CD4-positive, alpha-beta T cell treated with Interferon alpha-2 for 1 hour (primary cell): ENCODE data around the gene INPP5A.

Source experiments
- DNase-seq, 2 donors: peaks; one replicate each; pipeline ENCODE4 v3.0.0-alpha.2; 2020 to 2022

The INPP5A gene

GRCh38 chr10:132519382-132520176 is 18.0 kb upstream of the INPP5A start:
- no peak for DNase-seq

DNA sequence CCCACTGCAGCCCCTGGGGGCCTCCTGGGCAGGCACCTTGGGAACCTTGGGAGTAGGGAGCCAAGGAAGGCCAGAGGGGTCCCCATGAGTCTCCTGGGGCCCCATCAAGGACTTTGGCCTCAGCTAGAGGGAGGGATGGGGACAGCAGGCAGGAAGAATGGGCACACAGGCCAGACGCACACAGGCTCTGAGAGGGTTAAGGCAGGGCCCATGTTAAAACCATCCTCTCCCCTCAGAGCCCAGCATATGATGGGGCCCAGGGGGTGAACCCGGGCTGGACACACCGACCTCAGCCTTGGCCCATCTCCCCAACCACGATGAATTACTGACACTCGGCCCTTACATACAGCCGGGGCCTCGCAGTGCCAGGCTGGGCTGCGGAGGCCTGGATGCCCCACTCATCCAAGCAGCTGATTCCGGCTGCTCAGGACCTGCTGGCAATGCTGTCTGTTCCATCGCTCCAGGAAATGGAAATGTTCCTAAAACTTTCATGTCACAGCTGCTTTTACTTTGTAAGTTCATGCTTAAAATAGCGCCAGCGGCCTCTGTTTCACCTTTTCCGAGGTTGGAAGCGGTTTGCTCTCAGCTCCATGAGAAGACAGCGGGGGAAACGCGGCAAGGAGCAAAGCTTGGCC is 17.3 kb upstream of the INPP5A start:
- no peak for DNase-seq

DNA sequence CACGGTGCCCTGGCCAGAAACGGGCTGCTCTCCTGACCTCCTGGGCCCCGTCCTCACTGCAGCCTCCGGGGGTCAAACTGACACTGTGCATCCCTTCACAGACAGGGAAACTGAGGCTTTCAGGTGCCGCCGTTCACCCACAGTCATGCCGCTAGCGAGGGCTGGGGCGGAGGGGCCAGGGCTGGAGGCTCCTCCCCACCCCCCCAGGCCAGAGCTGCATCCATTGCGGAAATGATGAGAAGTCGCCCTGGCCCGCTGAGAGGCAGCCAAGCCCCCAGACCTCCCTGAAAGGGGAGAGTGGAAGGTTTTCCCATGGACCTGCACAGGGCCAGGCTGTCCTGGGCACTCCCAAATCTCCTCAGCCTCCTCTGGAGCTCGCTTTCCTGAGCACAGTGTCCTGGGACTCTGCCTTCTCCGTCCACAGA is 16.5 kb upstream of the INPP5A start:
- no peak for DNase-seq

DNA sequence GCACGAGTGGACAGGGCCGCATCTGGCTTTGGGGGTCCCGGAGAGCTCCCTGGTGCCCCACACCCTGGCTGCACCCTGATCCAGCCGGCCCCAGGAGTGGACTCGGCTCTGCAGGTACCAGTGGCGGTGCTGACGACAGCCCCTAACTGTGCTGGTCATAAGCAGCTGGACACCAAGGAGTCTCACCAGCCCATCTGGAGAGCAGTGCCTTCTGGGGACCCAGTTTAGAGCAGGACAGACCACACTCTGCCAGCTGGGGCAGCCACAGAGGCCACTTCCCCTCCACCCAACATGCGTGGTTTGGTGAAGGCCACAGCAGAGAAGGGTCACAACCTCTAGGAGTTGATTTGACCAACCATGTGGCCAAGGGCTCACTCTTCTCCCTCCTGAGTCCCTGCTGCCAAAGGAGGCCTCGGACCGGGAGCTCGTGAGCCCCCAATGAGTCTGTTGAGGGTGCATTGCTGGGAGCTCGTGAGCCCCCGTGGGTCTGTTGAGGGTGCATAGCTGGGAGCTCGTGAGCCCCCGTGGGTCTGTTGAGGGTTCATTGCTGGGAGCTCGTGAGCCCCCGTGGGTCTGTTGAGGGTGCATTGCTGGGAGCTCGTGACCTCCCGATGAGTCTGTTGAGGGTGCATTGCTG is 16.0 kb upstream of the INPP5A start:
- no peak for DNase-seq

DNA sequence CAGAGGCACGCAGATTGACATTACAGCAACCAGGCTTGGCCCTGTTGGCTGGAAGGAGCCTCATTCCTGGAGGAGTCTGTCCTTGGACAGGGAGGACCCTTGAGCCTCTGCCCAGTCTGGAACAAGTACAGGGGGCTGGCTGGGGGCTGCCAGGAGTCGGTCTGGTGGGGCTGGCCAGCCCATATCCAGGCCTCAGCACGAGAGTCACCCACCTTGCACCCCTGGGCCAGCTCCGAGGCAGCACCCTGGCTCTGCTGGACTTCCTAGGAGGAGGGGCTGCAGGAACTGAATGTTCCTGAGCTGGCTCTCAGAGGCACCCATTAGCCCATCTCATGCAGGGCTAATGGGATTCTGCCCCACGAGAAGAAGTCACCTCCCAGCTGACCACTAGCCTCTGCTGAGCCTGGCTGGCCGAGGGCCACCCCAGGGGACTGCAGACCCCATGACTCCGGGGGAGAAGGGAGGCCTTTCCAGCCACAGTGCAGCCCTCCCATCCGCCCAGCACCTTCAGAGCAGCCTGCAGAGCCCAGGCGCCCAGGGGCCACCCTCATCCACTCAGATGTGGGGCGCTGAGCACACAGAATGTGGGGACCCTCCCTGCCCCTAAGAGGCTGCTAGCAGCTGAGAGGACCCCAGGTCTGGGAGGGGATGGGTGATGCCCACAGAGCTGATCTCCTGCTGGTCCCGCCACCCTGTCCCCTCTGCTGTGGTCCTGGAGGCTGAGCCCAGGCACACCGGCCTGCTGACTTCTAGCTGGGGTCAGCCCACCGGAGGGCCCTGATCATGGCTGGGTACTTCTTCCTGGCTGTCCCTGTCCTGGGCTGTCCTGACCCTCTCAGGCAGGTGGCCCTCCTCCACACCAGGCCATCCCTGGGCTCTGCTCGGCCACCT is 14.8 kb upstream of the INPP5A start:
- DNase-seq, result no peak

- DNase-seq, result no peak
Measured at GRCh38 chr10:132523561-132524442, 13.8 kb upstream of the INPP5A start.

- DNase-seq, result no peak
Measured at GRCh38 chr10:132524443-132525285, 12.9 kb upstream of the INPP5A start.

DNA sequence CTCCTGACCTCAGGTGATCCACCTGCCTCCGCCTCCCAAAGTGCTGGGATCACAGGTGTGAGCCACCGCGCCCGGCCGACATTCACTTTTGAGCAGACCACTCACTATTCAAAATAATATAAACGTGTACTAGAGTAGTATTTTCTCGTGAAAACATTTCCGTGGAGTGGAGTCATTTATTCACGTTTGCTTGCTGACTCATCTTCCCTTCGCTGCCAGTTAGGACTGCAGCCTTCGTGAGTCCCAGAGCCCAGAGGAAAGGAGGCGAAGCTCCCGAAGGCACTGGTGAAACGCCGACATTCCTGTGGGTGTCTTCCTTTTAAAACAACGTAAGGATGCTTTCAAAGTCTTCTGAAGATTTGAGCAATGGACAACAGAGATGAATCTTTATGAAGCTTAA is 10.9 kb upstream of the INPP5A start:
- DNase-seq, result no peak

DNA sequence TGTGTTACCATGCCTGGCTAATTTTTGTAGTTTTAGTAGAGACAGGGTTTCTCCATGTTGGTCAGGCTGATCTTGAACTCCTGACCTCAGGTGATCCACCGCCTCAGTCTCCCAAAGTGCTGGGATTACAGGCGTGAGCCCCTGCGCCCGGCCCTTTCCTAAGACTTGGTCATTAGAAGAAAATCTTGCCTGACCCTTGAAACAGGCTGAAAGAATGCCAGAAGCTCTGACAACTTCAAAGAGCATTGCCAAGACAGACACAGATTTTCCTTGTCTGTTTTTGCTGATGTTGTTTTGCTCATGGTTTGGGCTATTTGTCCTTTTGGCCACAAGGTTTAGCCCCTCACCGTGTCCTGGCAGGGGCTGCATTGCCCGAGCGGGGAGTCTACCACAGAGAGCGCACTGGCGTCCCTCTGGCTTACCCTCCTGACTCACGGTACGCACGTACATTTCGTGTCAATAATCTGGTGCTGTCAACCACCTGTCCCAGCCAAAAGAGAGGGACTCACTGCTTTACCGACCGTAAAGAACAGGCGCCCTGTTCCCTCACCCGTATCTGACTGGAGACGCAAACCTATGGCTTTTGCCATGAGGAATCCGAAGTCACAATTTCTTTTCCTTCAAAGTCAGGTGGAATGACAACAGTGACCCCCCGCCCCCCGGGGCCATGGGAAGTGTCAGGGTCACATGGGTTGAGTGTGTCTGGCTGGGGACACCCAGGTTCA is 10.1 kb upstream of the INPP5A start:
- no peak for DNase-seq

- DNase-seq, result no peak
Measured at GRCh38 chr10:132528064-132528691, 9.4 kb upstream of the INPP5A start.

DNA sequence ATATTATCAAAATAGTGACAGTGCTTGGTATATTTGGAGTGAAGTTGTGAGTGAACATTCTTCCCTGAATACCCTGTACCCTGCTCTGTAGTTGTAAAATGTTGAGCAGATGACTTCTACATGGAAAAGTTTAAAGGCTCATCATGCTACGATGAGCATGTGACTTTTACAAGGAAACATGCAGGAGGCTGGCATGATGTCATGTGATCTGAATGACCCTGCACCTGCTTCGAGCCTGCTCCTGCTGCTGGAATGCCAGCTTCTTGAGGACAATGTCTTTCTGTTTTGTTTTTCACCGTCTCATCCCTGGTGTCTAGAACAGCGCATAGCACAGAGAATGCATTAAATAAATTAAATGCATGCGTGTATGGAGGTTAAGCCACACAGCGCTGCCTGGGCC is 5.4 kb upstream of the INPP5A start:
- no peak for DNase-seq

GRCh38 chr10:132532749-132533560 is 4.6 kb upstream of the INPP5A start:
- no peak for DNase-seq

- no peak for DNase-seq
Measured at GRCh38 chr10:132533571-132534260, 3.9 kb upstream of the INPP5A start.

GRCh38 chr10:132534391-132535064 is 3.1 kb upstream of the INPP5A start:
- no peak for DNase-seq

DNA sequence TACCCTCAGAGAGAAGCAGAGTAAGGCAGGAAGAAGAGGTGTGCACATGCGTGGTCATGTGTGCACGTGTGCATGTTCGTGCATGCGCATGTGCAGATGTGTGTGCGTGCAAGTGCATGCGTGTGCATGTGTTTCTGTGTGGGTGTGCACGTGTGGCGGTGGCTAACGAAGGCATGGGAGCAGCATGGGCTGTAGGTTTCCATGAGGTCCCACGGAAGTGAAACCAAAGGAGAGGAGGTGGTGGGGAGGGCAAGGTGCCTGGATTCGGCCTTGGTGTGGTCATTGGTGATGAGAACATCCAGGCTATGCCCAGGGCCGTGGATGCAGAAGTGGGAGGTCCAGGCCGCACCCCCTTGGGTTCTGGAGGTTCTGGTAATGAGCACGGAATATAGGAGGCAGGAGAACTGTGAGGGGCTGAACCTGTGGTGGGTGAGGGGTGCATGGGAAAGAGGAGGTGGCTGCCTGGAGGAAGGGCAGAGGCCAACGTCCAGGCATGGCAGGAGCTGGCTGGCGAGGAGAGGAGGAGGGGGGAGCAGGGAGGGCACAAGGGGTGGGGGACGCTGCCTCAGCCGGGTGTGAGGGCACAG is 2.4 kb upstream of the INPP5A start:
- no peak for DNase-seq

- no peak for DNase-seq
Measured at GRCh38 chr10:132536241-132536876, 1.2 kb upstream of the INPP5A start.
